GM19372 (cell line): ENCODE data around the gene MRPS9.

Source experiments
- ATAC-seq: cut with Tn5 transposase; IDR thresholded peaks from one replicate; pipeline ENCODE4 v1.9.1; 2021; ENCODE audit warnings: mild to moderate bottlenecking, low read depth, moderate library complexity; ENCODE audit not compliant: unreplicated experiment

The MRPS9 gene

GRCh38 chr2:105116348-105116747 lies 78.5 kb downstream of the MRPS9 start:
- no peak for ATAC-seq

- no peak for ATAC-seq
Measured at GRCh38 chr2:105117565-105117964, 79.7 kb downstream of the MRPS9 start.

- no peak for ATAC-seq
Measured at GRCh38 chr2:105118960-105119359, 81.1 kb downstream of the MRPS9 start.

GRCh38 chr2:105121434-105121833 lies 83.6 kb downstream of the MRPS9 start:
- no peak for ATAC-seq

GRCh38 chr2:105125428-105125827 lies 87.6 kb downstream of the MRPS9 start:
- no peak for ATAC-seq

GRCh38 chr2:105125920-105126319 lies 88.1 kb downstream of the MRPS9 start:
- ATAC-seq: no peak

- ATAC-seq: no peak
Measured at GRCh38 chr2:105126336-105126735, 88.5 kb downstream of the MRPS9 start.

- no peak for ATAC-seq
Measured at GRCh38 chr2:105127289-105127915, 89.5 kb downstream of the MRPS9 start.

- ATAC-seq: peak; percentile 97
Measured at GRCh38 chr2:105129722-105130232, 91.9 kb downstream of the MRPS9 start.

- no peak for ATAC-seq
Measured at GRCh38 chr2:105130546-105130945, 92.7 kb downstream of the MRPS9 start.

GRCh38 chr2:105134081-105134480 lies 96.2 kb downstream of the MRPS9 start:
- ATAC-seq: no peak

GRCh38 chr2:105135436-105135835 lies 97.6 kb downstream of the MRPS9 start:
- no peak for ATAC-seq

- no peak for ATAC-seq
Measured at GRCh38 chr2:105136394-105136793, 98.5 kb downstream of the MRPS9 start.

GRCh38 chr2:105138643-105139042 lies 100.8 kb downstream of the MRPS9 start:
- no peak for ATAC-seq

GRCh38 chr2:105139556-105140239 lies 101.8 kb downstream of the MRPS9 start:
- no peak for ATAC-seq

GRCh38 chr2:105140240-105140568 lies 102.3 kb downstream of the MRPS9 start:
- ATAC-seq: no peak

- ATAC-seq: no peak
Measured at GRCh38 chr2:105141099-105141614, 103.3 kb downstream of the MRPS9 start.

- no peak for ATAC-seq
Measured at GRCh38 chr2:105142239-105142638, 104.4 kb downstream of the MRPS9 start.

- ATAC-seq: no peak
Measured at GRCh38 chr2:105143094-105143466, 105.2 kb downstream of the MRPS9 start.

GRCh38 chr2:105143467-105144151 lies 105.7 kb downstream of the MRPS9 start:
- ATAC-seq: no peak

- no peak for ATAC-seq
Measured at GRCh38 chr2:105144152-105144940, 106.5 kb downstream of the MRPS9 start.
